Measurements from ENCODE around the gene UNC93A. TPM values are rescaled to one million over a fixed set of nuclear protein-coding genes. Genes with fewer than 3 reads are reported as not detected.

Gene UNC93A
- total and polyA plus RNA-seq, 2 donors (not counting 1 experiment from before 2014, with no cell fraction given): not detected

- H3K4me1 Mint-ChIP-seq: peaks cover 6% of the 10 kb centered on the region
- Histone ChIP-seq H3K4me1 (ENCODE audit: control insufficient read depth in 2 of 2, insufficient read depth in 2 of 2, low read length in 2 of 2) (peaks cover 6% of the 10 kb centered on the region in 2 donors), H3K4me2 (replicated peaks; ENCODE audit: low read depth, low read length, poor library complexity, severe bottlenecking) (no peak overlapping the region), H4K20me1 (ENCODE audit: control insufficient read depth, insufficient read depth, low read length, poor library complexity, severe bottlenecking) (no peaks in the 10 kb centered on the region), H3K79me2 (ENCODE audit: control insufficient read depth, insufficient read depth, low read length) (no peaks in the 10 kb centered on the region), H3K27me3 (replicated peaks in 1 of 4; ENCODE audit: control extremely low read depth in 1 of 4, control insufficient read depth in 3 of 4, insufficient read depth in 4 of 4, low read length in 3 of 4) (peaks cover 0 to 7% (median 2%) of the 10 kb centered on the region in 4 experiments), H3K9ac (ENCODE audit: low read length) (no peak overlapping the region), H2AFZ (ENCODE audit: insufficient read depth, low read depth, low read length, poor library complexity, severe bottlenecking) (no peak overlapping the region), H3K9me3 (ENCODE audit: control extremely low read depth in 1 of 3, control insufficient read depth in 2 of 3, insufficient read depth in 1 of 3, low read length in 2 of 3) (peaks cover 0 to 4% (median 0%) of the 10 kb centered on the region in 3 donors), H3K36me3 (replicated peaks in 1 of 2; ENCODE audit: control extremely low read depth in 1 of 2, control insufficient read depth in 1 of 2, extremely low read depth in 1 of 2, insufficient read depth in 2 of 2, low read length in 1 of 2) (no peaks in the 10 kb centered on the region), H3K27ac (ENCODE audit: low read length in 2 of 2) (no peak overlapping the region), H3K4me3 (ENCODE audit: control extremely low read depth in 1 of 5, extremely low read depth in 1 of 5, insufficient read depth in 1 of 5, low read depth in 2 of 5, low read length in 4 of 5) (no peak overlapping the region)
- no peak overlapping the region for H3K27ac Mint-ChIP-seq
- no peak for ATAC-seq (ENCODE audit: low read depth)
- DNase-seq: no peak
- ChIA-PET POLR2A (no interaction called here), CTCF (no interaction called here)
- no peaks in the 10 kb centered on the region for H3K9me3 Mint-ChIP-seq (ENCODE audit: insufficient read depth)
- intact Hi-C loops (cut with micrococcal nuclease): no loop called here
- peaks cover 31% of the 10 kb centered on the region for H3K27me3 Mint-ChIP-seq
- WGBS (ENCODE audit: insufficient coverage): 95% methylated on average over 40 of the region's 43 CpGs
- no peak overlapping the region for H3K4me3 Mint-ChIP-seq
- TF ChIP-seq EZH2 (IDR thresholded peaks at IDR 0.05; ENCODE audit: borderline replicate concordance, insufficient read depth, low read depth, low read length, poor library complexity, severe bottlenecking): no peak
These were observed 4.6 kb downstream of the UNC93A start for GRCh38 chr6:167295495-167296292.

GRCh38 chr6:167296293-167296690, 5.2 kb downstream of the UNC93A start:
- H3K4me3 Mint-ChIP-seq: no peak overlapping the region
- Histone ChIP-seq H3K9ac (ENCODE audit: low read length) (no peak overlapping the region), H3K4me1 (ENCODE audit: control insufficient read depth in 2 of 2, insufficient read depth in 2 of 2, low read length in 2 of 2) (peaks cover 6% of the 10 kb centered on the region in 2 donors), H3K9me3 (ENCODE audit: control extremely low read depth in 1 of 3, control insufficient read depth in 2 of 3, insufficient read depth in 1 of 3, low read length in 2 of 3) (peaks cover 0 to 4% (median 0%) of the 10 kb centered on the region in 3 donors), H3K4me2 (replicated peaks; ENCODE audit: low read depth, low read length, poor library complexity, severe bottlenecking) (no peak overlapping the region), H2AFZ (ENCODE audit: insufficient read depth, low read depth, low read length, poor library complexity, severe bottlenecking) (no peak overlapping the region), H3K4me3 (ENCODE audit: control extremely low read depth in 1 of 5, extremely low read depth in 1 of 5, insufficient read depth in 1 of 5, low read depth in 2 of 5, low read length in 4 of 5) (no peak overlapping the region), H3K27me3 (replicated peaks in 1 of 4; ENCODE audit: control extremely low read depth in 1 of 4, control insufficient read depth in 3 of 4, insufficient read depth in 4 of 4, low read length in 3 of 4) (peaks cover 0 to 7% (median 2%) of the 10 kb centered on the region in 4 experiments), H3K36me3 (replicated peaks in 1 of 2; ENCODE audit: control extremely low read depth in 1 of 2, control insufficient read depth in 1 of 2, extremely low read depth in 1 of 2, insufficient read depth in 2 of 2, low read length in 1 of 2) (no peaks in the 10 kb centered on the region), H4K20me1 (ENCODE audit: control insufficient read depth, insufficient read depth, low read length, poor library complexity, severe bottlenecking) (no peaks in the 10 kb centered on the region), H3K27ac (ENCODE audit: low read length in 2 of 2) (no peak overlapping the region), H3K79me2 (ENCODE audit: control insufficient read depth, insufficient read depth, low read length) (no peaks in the 10 kb centered on the region)
- ATAC-seq (ENCODE audit: low read depth) (no peak), DNase-seq (no peak)
- TF ChIP-seq CTCF (IDR thresholded peaks at IDR 0.05) (no peak), EZH2 (IDR thresholded peaks at IDR 0.05; ENCODE audit: borderline replicate concordance, insufficient read depth, low read depth, low read length, poor library complexity, severe bottlenecking) (no peak)
- CTCF ChIA-PET: no interaction called here
- peaks cover 6% of the 10 kb centered on the region for H3K4me1 Mint-ChIP-seq
- no peak overlapping the region for H3K27ac Mint-ChIP-seq
- POLR2A ChIA-PET: no interaction called here
- 94% methylated on average over 5 of the region's 5 CpGs for WGBS (ENCODE audit: insufficient coverage)
- peaks cover 31% of the 10 kb centered on the region for H3K27me3 Mint-ChIP-seq
- intact Hi-C loops (cut with micrococcal nuclease): no loop called here
- H3K9me3 Mint-ChIP-seq (ENCODE audit: insufficient read depth): no peaks in the 10 kb centered on the region

All from B cell (primary cell).